Caco-2 (cell line): Measurements from ENCODE around the gene PMS1. TPM values are rescaled to one million over a fixed set of nuclear protein-coding genes. Genes with fewer than 3 reads are reported as not detected.
A peak's percentile ranks its signal among the peaks of the same experiment; 100 is the strongest.

ENCODE experiments used
- BruUV-seq: library from RNA; stranded (reverse); fragments of 400-500 nt; replicated peaks from 2 replicates; lab custom pipeline; 2021; lab: Mats Ljungman, UMichigan
- CTCF ChIA-PET: fragments of 300-600 bp; sonication (Branson Sonifier 250); formaldehyde crosslinking; loops from one replicate; lab custom pipeline; 2022; ENCODE audit warnings: antibody characterized with exemption; lab: Charles Lee
- POLR2A ChIA-PET: fragments of 300-600 bp; sonication (Branson Sonifier 250); formaldehyde crosslinking; loops from one replicate; lab custom pipeline; 2022; ENCODE audit warnings: antibody characterized with exemption; lab: Charles Lee
- DNase-seq, 2 experiments: peaks; one replicate each; pipeline versions ENCODE4 v3.0.0 to v3.0.0-alpha.2; 2020 to 2022
- H3K27me3 ChIP-seq: replicated peaks from 2 replicates; pipeline ENCODE4 v1.6.0; 2011; ENCODE audit warnings: low read length; ENCODE audit not compliant: control insufficient read depth, insufficient read depth
- H3K36me3 ChIP-seq: 2 replicates; pipeline ENCODE4 v1.5.1; 2011; ENCODE audit warnings: low read length; ENCODE audit not compliant: control insufficient read depth, insufficient read depth
- H3K4me1 ChIP-seq: fragments of 250-450 bp; sonication (Bioruptor Pico); 2 replicates; pipeline ENCODE4 v1.5.1; 2020; ENCODE audit warnings: mild to moderate bottlenecking
- H3K4me3 ChIP-seq: 2 replicates; pipeline ENCODE4 v1.5.1; 2011; ENCODE audit warnings: low read depth, mild to moderate bottlenecking, control low read depth, low read length
- H3K9me3 ChIP-seq: fragments of 250-450 bp; sonication (Bioruptor Pico); 2 replicates; pipeline ENCODE4 v1.5.1; 2020; ENCODE audit warnings: mild to moderate bottlenecking, moderate library complexity
- H3K27ac Mint-ChIP-seq: one replicate; pipeline ENCODE4 v1.8.0; 2022; ENCODE audit warnings: mixed read lengths; ENCODE audit not compliant: unreplicated experiment
- H3K27me3 Mint-ChIP-seq: one replicate; pipeline ENCODE4 v1.8.0; 2022; ENCODE audit warnings: mixed read lengths; ENCODE audit not compliant: insufficient read depth, unreplicated experiment
- H3K36me3 Mint-ChIP-seq: one replicate; pipeline ENCODE4 v1.8.0; 2022; ENCODE audit warnings: mild to moderate bottlenecking, mixed read lengths; ENCODE audit not compliant: insufficient read depth, unreplicated experiment
- H3K4me1 Mint-ChIP-seq: one replicate; pipeline ENCODE4 v1.8.0; 2022; ENCODE audit warnings: low read depth, mixed read lengths; ENCODE audit not compliant: unreplicated experiment
- H3K4me3 Mint-ChIP-seq: one replicate; pipeline ENCODE4 v1.8.0; 2022; ENCODE audit warnings: mild to moderate bottlenecking, moderate library complexity, mixed read lengths; ENCODE audit not compliant: unreplicated experiment
- H3K9me3 Mint-ChIP-seq: one replicate; pipeline ENCODE4 v1.8.0; 2022; ENCODE audit warnings: mixed read lengths; ENCODE audit not compliant: unreplicated experiment
- intact Hi-C: fragments of 100-400 bp; cut with micrococcal nuclease; formaldehyde crosslinking; loops from one replicate; pipeline ENCODE4 v1.10.0; 2022; ENCODE audit not compliant: unreplicated experiment
- total RNA-seq: library from RNA; stranded (reverse); gene quantifications from 2 replicates; pipeline ENCODE4 v1.2.3, GENCODE V29; 2022
- TF ChIP-seq, protein P1 (sequence below), 2 experiments: fragments of 200-600 bp in 1 of 2; IDR thresholded peaks; 1 replicate in 1 of 2; 2 replicates in 1 of 2; pipeline versions ENCODE4 v1.5.1 to v1.8.0; 2011 to 2022; ENCODE audit warnings: antibody characterized with exemption in 1 of 2, control low read depth in 1 of 2, inconsistent platforms in 1 of 2, low read depth in 1 of 2, low read length in 1 of 2, mild to moderate bottlenecking in 1 of 2, moderate library complexity in 1 of 2; ENCODE audit not compliant: insufficient read depth in 1 of 2, severe bottlenecking in 1 of 2, unreplicated experiment in 1 of 2

Gene PMS1
- total RNA-seq, 1 experiment from 2014 or later, result 40.2 TPM

GRCh38 chr2:189770590-189771322 lies 13.5 kb upstream of the PMS1 start:
- Mint-ChIP-seq H3K27me3 (no peaks in the 10 kb centered on the region), H3K4me1 (no peaks in the 10 kb centered on the region), H3K4me3 (no peak overlapping the region), H3K27ac (no peak overlapping the region), H3K36me3 (peaks cover 61% of the 10 kb centered on the region), H3K9me3 (no peaks in the 10 kb centered on the region)
- TF ChIP-seq, protein P1, sequence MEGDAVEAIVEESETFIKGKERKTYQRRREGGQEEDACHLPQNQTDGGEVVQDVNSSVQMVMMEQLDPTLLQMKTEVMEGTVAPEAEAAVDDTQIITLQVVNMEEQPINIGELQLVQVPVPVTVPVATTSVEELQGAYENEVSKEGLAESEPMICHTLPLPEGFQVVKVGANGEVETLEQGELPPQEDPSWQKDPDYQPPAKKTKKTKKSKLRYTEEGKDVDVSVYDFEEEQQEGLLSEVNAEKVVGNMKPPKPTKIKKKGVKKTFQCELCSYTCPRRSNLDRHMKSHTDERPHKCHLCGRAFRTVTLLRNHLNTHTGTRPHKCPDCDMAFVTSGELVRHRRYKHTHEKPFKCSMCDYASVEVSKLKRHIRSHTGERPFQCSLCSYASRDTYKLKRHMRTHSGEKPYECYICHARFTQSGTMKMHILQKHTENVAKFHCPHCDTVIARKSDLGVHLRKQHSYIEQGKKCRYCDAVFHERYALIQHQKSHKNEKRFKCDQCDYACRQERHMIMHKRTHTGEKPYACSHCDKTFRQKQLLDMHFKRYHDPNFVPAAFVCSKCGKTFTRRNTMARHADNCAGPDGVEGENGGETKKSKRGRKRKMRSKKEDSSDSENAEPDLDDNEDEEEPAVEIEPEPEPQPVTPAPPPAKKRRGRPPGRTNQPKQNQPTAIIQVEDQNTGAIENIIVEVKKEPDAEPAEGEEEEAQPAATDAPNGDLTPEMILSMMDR (IDR thresholded peaks at IDR 0.05; ENCODE audit: insufficient read depth in 1 of 2, low read depth in 1 of 2, low read length in 1 of 2, severe bottlenecking in 1 of 2, unreplicated experiment in 1 of 2), result no peak
- H3K36me3 ChIP-seq, result no peaks in the 10 kb centered on the region; the same call in 1 of the 2 replicates
- intact Hi-C loops, result no loop called here
- ChIA-PET CTCF (no interaction called here), POLR2A (no interaction called here)
- no peaks in the 10 kb centered on the region for H3K9me3 ChIP-seq
- H3K4me1 ChIP-seq, result no peaks in the 10 kb centered on the region
- H3K27me3 ChIP-seq, result no peaks in the 10 kb centered on the region
- BruUV-seq, result no TSS peak
- DNase-seq, result no peak
- H3K4me3 ChIP-seq, result no peak overlapping the region

- Mint-ChIP-seq H3K36me3 (peaks cover 51% of the 10 kb centered on the region), H3K4me1 (no peaks in the 10 kb centered on the region), H3K27me3 (no peaks in the 10 kb centered on the region), H3K4me3 (no peak overlapping the region), H3K27ac (no peak overlapping the region), H3K9me3 (no peaks in the 10 kb centered on the region)
- H3K9me3 ChIP-seq, result no peaks in the 10 kb centered on the region
- intact Hi-C loops, result no loop called here
- no peaks in the 10 kb centered on the region; the same call in 1 of the 2 replicates for H3K36me3 ChIP-seq
- BruUV-seq, result no TSS peak
- ChIA-PET POLR2A (no interaction called here), CTCF (interaction anchor here (1.5 kb wide), 1 partner anchor 10 kb away, joined by 5 read pairs; the partner anchor contains the start of gene OSGEPL1)
- TF ChIP-seq, protein P1 (IDR thresholded peaks at IDR 0.05; ENCODE audit: insufficient read depth in 1 of 2, low read depth in 1 of 2, low read length in 1 of 2, severe bottlenecking in 1 of 2, unreplicated experiment in 1 of 2), result no peak
- H3K27me3 ChIP-seq, result no peaks in the 10 kb centered on the region
- no peaks in the 10 kb centered on the region for H3K4me1 ChIP-seq
- no peak overlapping the region for H3K4me3 ChIP-seq
- no peak for DNase-seq
These were observed 12.0 kb upstream of the PMS1 start for GRCh38 chr2:189772212-189772611.

- TF ChIP-seq, protein P1 (IDR thresholded peaks at IDR 0.05; ENCODE audit: insufficient read depth in 1 of 2, low read depth in 1 of 2, low read length in 1 of 2, severe bottlenecking in 1 of 2, unreplicated experiment in 1 of 2), result no peak
- H3K27me3 Mint-ChIP-seq, result no peaks in the 10 kb centered on the region
- no peaks in the 10 kb centered on the region for H3K9me3 Mint-ChIP-seq
- CTCF ChIA-PET, result no interaction called here
- no peak for DNase-seq
- Histone ChIP-seq H3K4me1 (peaks cover 5% of the 10 kb centered on the region; the same call in 1 of the 2 replicates), H3K4me3 (peak overlapping the region; percentile 88; the same call in 1 of the 2 replicates), H3K36me3 (no peaks in the 10 kb centered on the region), H3K9me3 (no peaks in the 10 kb centered on the region), H3K27me3 (no peaks in the 10 kb centered on the region)
- H3K36me3 Mint-ChIP-seq, result peaks cover 69% of the 10 kb centered on the region
- intact Hi-C loops, result loop anchor here (5.0 to 10.0 kb wide), 2 partner anchors 120 to 403 kb away; partner anchors contain the start of gene ASNSD1
- peak overlapping the region; percentile 83 for H3K4me3 Mint-ChIP-seq
- POLR2A ChIA-PET, result no interaction called here
- BruUV-seq, result no TSS peak
- no peak overlapping the region for H3K27ac Mint-ChIP-seq
- peaks cover 23% of the 10 kb centered on the region for H3K4me1 Mint-ChIP-seq
These were observed 2.0 kb upstream of the PMS1 start for GRCh38 chr2:189782221-189782671.
